GM18861 (cell line): ENCODE results near the gene SIAH3.

Source experiments
- ATAC-seq: cut with Tn5 transposase; IDR thresholded peaks from one replicate; pipeline ENCODE4 v1.9.1; 2021; ENCODE audit not compliant: unreplicated experiment

The SIAH3 gene

GRCh38 chr13:45863709-45864590 is 12.4 kb upstream of the SIAH3 start:
- no peak for ATAC-seq

DNA sequence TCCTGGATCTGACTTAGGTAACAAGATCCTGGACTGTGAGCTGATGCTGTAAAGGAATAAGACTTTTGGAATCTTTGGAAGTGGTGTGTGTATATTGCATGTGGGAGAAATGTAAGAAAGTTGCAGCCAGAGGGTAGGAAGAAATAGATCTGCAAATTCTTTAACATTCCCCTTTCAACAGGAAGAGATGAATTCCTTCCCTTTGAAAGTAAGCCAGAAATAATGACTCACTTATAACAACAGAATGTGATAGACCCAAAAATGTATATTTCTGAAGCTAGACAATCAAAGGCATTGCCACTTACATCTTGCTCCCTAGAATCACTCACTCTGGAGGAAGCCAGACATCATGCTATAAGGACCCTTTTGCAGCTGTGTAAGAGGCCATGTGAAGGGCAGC is 9.8 kb upstream of the SIAH3 start:
- ATAC-seq, result no peak

- no peak for ATAC-seq
Observed at GRCh38 chr13:45860240-45860639, 8.7 kb upstream of the SIAH3 start.

DNA sequence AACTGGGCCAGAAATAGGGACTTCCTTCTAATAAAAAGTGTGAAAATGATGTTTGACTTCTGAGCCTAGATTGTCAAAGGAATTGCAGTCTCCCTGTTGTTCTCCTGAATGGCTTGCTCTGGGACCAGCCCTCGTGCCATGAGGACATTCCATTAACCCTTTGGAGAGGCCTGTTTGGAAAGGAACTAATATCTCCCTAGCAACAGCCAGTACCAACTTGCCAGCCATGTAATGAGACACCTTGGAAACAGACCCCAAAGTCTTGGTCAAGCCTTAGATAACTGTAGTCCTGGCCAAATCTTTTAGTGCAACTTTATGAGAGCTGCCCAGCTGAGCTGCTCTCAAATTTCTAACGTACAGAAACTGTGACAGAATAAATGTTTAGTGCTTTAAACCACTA is 8.2 kb upstream of the SIAH3 start:
- no peak for ATAC-seq

DNA sequence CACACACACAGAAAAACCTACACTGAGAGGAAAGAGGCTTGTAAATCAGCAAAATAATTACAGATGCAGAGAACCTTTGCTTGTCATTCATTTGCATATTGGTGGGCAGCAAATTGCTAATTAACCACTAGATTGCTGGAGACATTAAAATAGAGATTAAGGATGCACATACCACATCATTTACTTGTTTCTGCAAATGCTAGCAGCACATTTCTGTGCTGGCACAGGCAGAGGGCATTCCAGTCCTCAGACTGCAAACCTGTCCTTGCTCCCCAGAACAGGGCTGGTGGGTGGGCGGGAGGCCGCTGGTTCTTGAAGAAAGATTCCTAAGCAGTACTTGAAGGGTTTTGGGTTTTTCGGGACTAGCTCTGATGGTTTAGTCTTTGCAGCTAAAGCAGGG is 941 bp upstream of the SIAH3 start:
- no peak for ATAC-seq

DNA sequence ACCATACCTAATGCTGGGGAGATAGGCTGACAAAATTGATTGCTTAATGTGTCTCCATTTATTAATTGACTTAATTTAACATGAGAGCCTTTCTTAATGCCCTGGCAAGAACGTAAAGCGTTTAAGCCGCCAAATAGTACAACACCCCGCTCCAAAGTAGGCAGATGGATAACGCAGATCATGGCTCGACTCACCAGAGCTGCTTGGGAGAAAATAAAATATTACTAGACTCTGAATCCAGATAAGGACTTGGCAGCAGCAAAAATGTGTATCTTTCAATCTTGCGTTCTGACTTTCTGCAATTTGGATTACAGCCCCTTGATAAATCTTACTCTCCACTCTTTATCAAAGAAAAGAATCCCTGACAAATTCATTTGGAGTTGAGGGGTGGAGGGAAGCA is 403 bp upstream of the SIAH3 start:
- no peak for ATAC-seq

DNA sequence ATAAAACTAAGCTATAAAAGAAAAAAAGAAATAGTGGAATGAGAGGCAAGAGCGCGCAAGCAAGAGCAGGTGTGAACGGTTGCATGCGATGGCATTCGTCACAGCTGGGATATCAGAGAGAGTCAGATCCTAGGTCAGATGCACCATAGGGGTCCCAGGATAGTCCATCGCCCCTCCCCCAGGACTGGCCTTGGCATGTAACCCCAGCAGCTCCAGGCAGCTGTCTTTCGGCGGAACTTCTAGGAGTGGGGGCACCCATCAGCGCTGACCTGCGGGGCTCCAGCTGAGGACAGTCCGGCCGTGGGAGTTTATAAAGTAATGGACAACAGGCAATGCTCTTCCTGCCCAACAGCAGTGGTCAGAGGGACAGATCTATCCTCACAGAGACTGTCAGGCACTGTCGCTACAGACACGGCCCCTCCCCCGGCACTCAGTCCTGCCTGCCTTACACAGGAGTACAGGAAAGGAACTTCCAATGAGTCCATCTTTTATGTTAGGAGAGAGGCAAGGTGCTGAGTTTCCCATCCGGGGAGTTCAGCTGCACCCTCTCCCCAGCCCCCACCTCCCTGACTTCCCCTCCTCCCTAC is 1.4 kb downstream of the SIAH3 start:
- ATAC-seq, result no peak

GRCh38 chr13:45849408-45849807 is 2.1 kb downstream of the SIAH3 start:
- ATAC-seq, result no peak

- no peak for ATAC-seq
Observed at GRCh38 chr13:45847554-45848224, 3.9 kb downstream of the SIAH3 start.

- ATAC-seq, result no peak
Observed at GRCh38 chr13:45846681-45847080, 4.9 kb downstream of the SIAH3 start.

DNA sequence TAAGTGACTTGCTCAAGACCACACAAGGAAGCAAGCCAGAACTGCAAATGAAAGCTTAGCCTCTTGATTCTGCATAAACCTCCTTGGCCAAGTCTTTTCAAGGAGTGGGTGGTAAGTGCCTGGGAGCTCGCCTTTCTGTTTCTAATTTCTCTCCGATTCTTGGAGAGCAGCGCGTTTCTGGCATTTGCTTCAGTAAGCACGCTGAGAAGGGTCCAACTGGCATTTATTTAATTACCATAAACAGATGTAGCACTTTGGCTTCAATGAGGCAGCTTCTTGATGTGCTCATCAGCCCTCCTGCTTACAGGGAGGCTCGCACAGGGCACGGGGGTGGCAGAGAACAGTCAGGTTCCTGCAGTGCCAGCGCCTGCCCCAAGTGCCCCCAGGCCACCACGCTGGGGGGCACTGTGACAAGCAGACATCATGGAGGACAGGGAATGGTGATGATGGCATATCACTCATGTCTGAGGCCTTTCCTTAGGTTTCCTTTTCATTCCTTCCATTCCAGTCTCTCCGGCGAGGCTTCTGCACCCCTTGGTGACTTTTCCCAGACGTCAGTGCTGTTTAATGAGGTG is 13.3 kb downstream of the SIAH3 start:
- no peak for ATAC-seq

- ATAC-seq, result no peak
Observed at GRCh38 chr13:45837111-45837510, 14.4 kb downstream of the SIAH3 start.

GRCh38 chr13:45834411-45834994 is 17.1 kb downstream of the SIAH3 start:
- no peak for ATAC-seq

GRCh38 chr13:45833663-45834375 is 17.7 kb downstream of the SIAH3 start:
- no peak for ATAC-seq

DNA sequence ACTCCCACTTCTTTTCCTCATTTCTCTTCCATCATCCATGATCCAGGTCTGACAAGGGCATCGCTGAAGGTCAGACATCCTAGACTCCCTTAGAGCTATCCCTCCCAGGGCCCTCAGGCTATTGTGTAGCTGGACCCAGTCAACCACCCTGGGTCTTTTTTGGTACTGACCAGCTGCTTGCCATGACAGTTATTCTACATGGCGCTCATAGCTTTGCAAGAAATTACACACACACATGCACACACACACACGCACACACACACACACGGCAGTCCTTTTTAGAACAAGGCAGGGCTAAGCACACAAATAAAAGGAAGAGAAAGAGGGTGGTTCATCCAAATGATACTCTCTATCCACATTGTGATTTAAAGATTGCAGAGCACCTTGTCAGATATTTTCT is 18.3 kb downstream of the SIAH3 start:
- no peak for ATAC-seq

- ATAC-seq, result no peak
Observed at GRCh38 chr13:45831851-45832250, 19.7 kb downstream of the SIAH3 start.

GRCh38 chr13:45830121-45830520 is 21.4 kb downstream of the SIAH3 start:
- no peak for ATAC-seq

DNA sequence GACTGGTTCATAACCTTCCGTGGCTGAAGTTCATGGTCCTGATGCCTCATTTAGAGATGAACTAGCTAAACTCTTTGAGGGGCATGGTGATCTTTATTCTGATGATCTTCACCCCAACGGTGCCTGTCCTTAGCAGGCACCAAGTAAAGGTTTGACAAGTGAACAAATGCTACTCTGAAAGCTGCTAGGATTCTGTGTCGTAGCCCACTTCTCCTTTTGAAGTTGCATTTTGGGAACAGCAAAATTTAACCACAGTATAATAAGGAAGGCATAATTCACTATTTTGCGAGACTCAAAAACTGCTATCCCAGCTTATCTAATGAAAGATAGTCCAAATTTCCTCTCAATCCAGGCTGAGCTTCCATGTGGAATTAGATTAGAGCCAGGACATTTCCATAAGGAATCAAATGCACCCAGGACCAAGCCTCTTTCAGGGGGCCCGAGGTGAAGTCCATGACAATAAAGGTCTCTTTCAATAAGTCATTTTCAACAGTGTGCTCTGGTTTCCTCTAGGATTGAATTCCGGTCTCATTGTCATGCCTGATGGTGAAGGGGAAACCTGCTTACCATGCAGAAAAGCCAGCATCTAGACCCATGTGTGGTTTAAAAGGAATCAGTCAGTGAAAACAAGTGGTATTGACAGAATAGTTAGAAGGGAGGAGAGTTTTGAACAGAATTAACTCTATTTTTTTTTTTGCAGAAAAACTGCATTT is 23.1 kb downstream of the SIAH3 start:
- no peak for ATAC-seq

- ATAC-seq, result no peak
Observed at GRCh38 chr13:45827318-45827717, 24.2 kb downstream of the SIAH3 start.

GRCh38 chr13:45826731-45827130 is 24.8 kb downstream of the SIAH3 start:
- ATAC-seq, result no peak
